ENCODE measurements around the gene RANBP17.

The RANBP17 gene

GRCh38 chr5:171242521-171242920 is 380.7 kb downstream of the RANBP17 start:
- ATAC-seq (ENCODE audit: low read depth) = no peak
- H3K27me3 ChIP-seq (ENCODE audit: insufficient read depth, poor library complexity, severe bottlenecking) = no peaks in the 10 kb centered on the region
- no peak for DNase-seq (ENCODE audit: low spot score)
- H3K9me3 ChIP-seq (ENCODE audit: severe bottlenecking) = no peaks in the 10 kb centered on the region
- no peak for TF ChIP-seq CTCF (IDR thresholded peaks at IDR 0.05; ENCODE audit: poor library complexity, severe bottlenecking)
- H3K36me3 ChIP-seq (ENCODE audit: low read depth) = no peaks in the 10 kb centered on the region
- H3K27ac ChIP-seq (ENCODE audit: poor library complexity, severe bottlenecking) = no peak overlapping the region
- no peaks in the 10 kb centered on the region for H3K4me1 ChIP-seq (ENCODE audit: insufficient read depth, poor library complexity, severe bottlenecking)
- no peak overlapping the region for H3K4me3 ChIP-seq (ENCODE audit: severe bottlenecking)

- no peak overlapping the region for H3K27ac ChIP-seq (ENCODE audit: poor library complexity, severe bottlenecking)
- TF ChIP-seq CTCF (IDR thresholded peaks at IDR 0.05; ENCODE audit: poor library complexity, severe bottlenecking) = no peak
- H3K4me3 ChIP-seq (ENCODE audit: severe bottlenecking) = no peak overlapping the region
- no peak for DNase-seq (ENCODE audit: low spot score)
- no peaks in the 10 kb centered on the region for H3K4me1 ChIP-seq (ENCODE audit: insufficient read depth, poor library complexity, severe bottlenecking)
- ATAC-seq (ENCODE audit: low read depth) = no peak
- no peaks in the 10 kb centered on the region for H3K27me3 ChIP-seq (ENCODE audit: insufficient read depth, poor library complexity, severe bottlenecking)
- no peaks in the 10 kb centered on the region for H3K9me3 ChIP-seq (ENCODE audit: severe bottlenecking)
- no peaks in the 10 kb centered on the region for H3K36me3 ChIP-seq (ENCODE audit: low read depth)
Observed at GRCh38 chr5:171246231-171246630, 384.4 kb downstream of the RANBP17 start.

GRCh38 chr5:171249460-171249859 is 387.6 kb downstream of the RANBP17 start:
- Histone ChIP-seq H3K36me3 (ENCODE audit: low read depth) (no peaks in the 10 kb centered on the region), H3K9me3 (ENCODE audit: severe bottlenecking) (no peaks in the 10 kb centered on the region), H3K4me3 (ENCODE audit: severe bottlenecking) (no peak overlapping the region), H3K27me3 (ENCODE audit: insufficient read depth, poor library complexity, severe bottlenecking) (no peaks in the 10 kb centered on the region), H3K4me1 (ENCODE audit: insufficient read depth, poor library complexity, severe bottlenecking) (no peaks in the 10 kb centered on the region), H3K27ac (ENCODE audit: poor library complexity, severe bottlenecking) (no peak overlapping the region)
- DNase-seq (ENCODE audit: low spot score) = no peak
- TF ChIP-seq CTCF (IDR thresholded peaks at IDR 0.05; ENCODE audit: poor library complexity, severe bottlenecking) = no peak
- ATAC-seq (ENCODE audit: low read depth) = no peak

- H3K27me3 ChIP-seq (ENCODE audit: insufficient read depth, poor library complexity, severe bottlenecking) = no peaks in the 10 kb centered on the region
- DNase-seq (ENCODE audit: low spot score) (no peak), ATAC-seq (ENCODE audit: low read depth) (no peak)
- no peak overlapping the region for H3K27ac ChIP-seq (ENCODE audit: poor library complexity, severe bottlenecking)
- H3K9me3 ChIP-seq (ENCODE audit: severe bottlenecking) = no peaks in the 10 kb centered on the region
- H3K4me3 ChIP-seq (ENCODE audit: severe bottlenecking) = no peak overlapping the region
- H3K4me1 ChIP-seq (ENCODE audit: insufficient read depth, poor library complexity, severe bottlenecking) = no peaks in the 10 kb centered on the region
- no peaks in the 10 kb centered on the region for H3K36me3 ChIP-seq (ENCODE audit: low read depth)
- no peak for TF ChIP-seq CTCF (IDR thresholded peaks at IDR 0.05; ENCODE audit: poor library complexity, severe bottlenecking)
Observed at GRCh38 chr5:171250738-171251137, 388.9 kb downstream of the RANBP17 start.

- DNase-seq (ENCODE audit: low spot score) (no peak), ATAC-seq (ENCODE audit: low read depth) (no peak)
- TF ChIP-seq CTCF (IDR thresholded peaks at IDR 0.05; ENCODE audit: poor library complexity, severe bottlenecking) = no peak
- H3K9me3 ChIP-seq (ENCODE audit: severe bottlenecking) = no peaks in the 10 kb centered on the region
- no peaks in the 10 kb centered on the region for H3K4me1 ChIP-seq (ENCODE audit: insufficient read depth, poor library complexity, severe bottlenecking)
- H3K27ac ChIP-seq (ENCODE audit: poor library complexity, severe bottlenecking) = no peak overlapping the region
- no peaks in the 10 kb centered on the region for H3K27me3 ChIP-seq (ENCODE audit: insufficient read depth, poor library complexity, severe bottlenecking)
- H3K36me3 ChIP-seq (ENCODE audit: low read depth) = no peaks in the 10 kb centered on the region
- H3K4me3 ChIP-seq (ENCODE audit: severe bottlenecking) = no peak overlapping the region
Observed at GRCh38 chr5:171251519-171251918, 389.7 kb downstream of the RANBP17 start.

All from RWPE2 (cell line).